Hepatocyte (in vitro differentiated cells): ENCODE measurements around the gene SHQ1.

Experiments used
- CTCF ChIP-seq: fragments of 200-600 bp; sonication (generic); IDR thresholded peaks from 2 replicates; pipeline ENCODE4 v1.5.1; 2016; ENCODE audit warnings: antibody characterized with exemption, mild to moderate bottlenecking; ENCODE audit not compliant: poor library complexity
- EZH2 ChIP-seq: fragments of 200-600 bp; sonication (generic); IDR thresholded peaks from 2 replicates; pipeline ENCODE4 v1.6.1; 2016; ENCODE audit warnings: antibody characterized with exemption, mild to moderate bottlenecking, borderline replicate concordance

DNA sequence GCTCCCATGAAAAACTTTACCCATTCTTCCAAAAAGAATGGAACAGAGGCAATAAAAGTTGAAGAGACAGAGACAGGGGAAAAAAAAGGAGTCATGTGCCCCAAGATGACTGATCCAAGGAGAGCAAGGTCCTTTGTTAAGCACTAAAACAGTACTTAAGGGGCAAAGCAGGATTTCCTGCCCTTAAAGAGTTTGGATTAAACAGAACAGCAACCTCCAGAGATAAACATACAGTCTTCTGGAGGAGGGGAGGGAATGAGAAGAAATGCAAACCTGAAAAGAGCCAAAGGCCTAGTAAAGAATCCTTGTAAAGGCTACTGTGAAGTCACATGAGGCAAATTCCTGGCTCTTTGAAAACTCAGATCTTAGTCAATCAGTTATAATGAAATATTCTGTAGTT lies 38.2 kb downstream of the SHQ1 start:
- TF ChIP-seq EZH2: no peak
- no peak for TF ChIP-seq CTCF
